GM12891 (cell line): ENCODE data around the gene RALGPS1.
"Not testable (repeated sequence)": the region's sequence is repeated elsewhere in the genome, so short reads cannot be mapped to it uniquely, and the experiment has no call there.

ENCODE experiments used
- DNase-seq: peaks from one replicate; pipeline ENCODE4 v3.0.0; 2011; ENCODE audit warnings: low spot score; ENCODE audit not compliant: insufficient read length
- FAIRE-seq: peaks from 2 replicates; lab custom pipeline; 2011; peaks lifted over from hg19 to GRCh38; lab: Jason Lieb, UNC
- PAX5 ChIP-seq: IDR thresholded peaks from 2 replicates; pipeline ENCODE4 v1.6.1; 2011; ENCODE audit warnings: low read length, moderate library complexity, mild to moderate bottlenecking; ENCODE audit not compliant: insufficient read depth, severe bottlenecking
- POLR2A ChIP-seq: IDR thresholded peaks from 2 replicates; pipeline ENCODE4 v1.6.1; 2011; ENCODE audit warnings: low read depth, low read length, control low read depth
- POLR2AphosphoS5 ChIP-seq: IDR thresholded peaks from 2 replicates; pipeline ENCODE4 v1.6.1; 2011; ENCODE audit warnings: low read depth, low read length, control low read depth
- POU2F2 ChIP-seq: IDR thresholded peaks from 2 replicates; pipeline ENCODE4 v1.6.1; 2011; ENCODE audit warnings: low read depth, mild to moderate bottlenecking, control low read depth, low read length, moderate library complexity
- SPI1 ChIP-seq: IDR thresholded peaks from 2 replicates; pipeline ENCODE4 v1.6.1; 2011; ENCODE audit warnings: low read depth, low read length, control low read depth
- TAF1 ChIP-seq: IDR thresholded peaks from 2 replicates; pipeline ENCODE4 v1.6.1; 2011; ENCODE audit warnings: low read depth, low read length, control low read depth

Gene RALGPS1

GRCh38 chr9:127014910-127015540, 100.4 kb downstream of the RALGPS1 start:
- FAIRE-seq (no peak), DNase-seq (no peak)
- TF ChIP-seq PAX5 (no peak), TAF1 (no peak), SPI1 (no peak), POLR2AphosphoS5 (no peak)

GRCh38 chr9:127015921-127016512, 101.4 kb downstream of the RALGPS1 start:
- FAIRE-seq, result no peak
- TF ChIP-seq POLR2A (no peak), SPI1 (no peak), POLR2AphosphoS5 (no peak), PAX5 (no peak), POU2F2 (no peak), TAF1 (no peak)
- no peak for DNase-seq

GRCh38 chr9:127017979-127018378, 103.4 kb downstream of the RALGPS1 start:
- FAIRE-seq, DNase-seq: not testable (repeated sequence)

- TF ChIP-seq POLR2AphosphoS5 (no peak), POLR2A (no peak)
- no peak for FAIRE-seq
- no peak for DNase-seq
Measured at GRCh38 chr9:127018935-127019334, 104.4 kb downstream of the RALGPS1 start.

- DNase-seq (no peak), FAIRE-seq (no peak)
Measured at GRCh38 chr9:127020036-127020801, 105.6 kb downstream of the RALGPS1 start.

GRCh38 chr9:127020802-127021078, 106.2 kb downstream of the RALGPS1 start:
- no peak for DNase-seq
- FAIRE-seq, result no peak
- TF ChIP-seq TAF1 (no peak), POU2F2 (no peak), SPI1 (no peak), POLR2AphosphoS5 (no peak), POLR2A (no peak), PAX5 (no peak)

More at GRCh38 chr9:127020036-127020801, 105.6 kb downstream of the RALGPS1 start:
- TF ChIP-seq POLR2AphosphoS5, result no peak
- TF ChIP-seq POLR2A, result no peak
- no peak for TF ChIP-seq TAF1
- no peak for TF ChIP-seq POU2F2
- TF ChIP-seq PAX5, result no peak
- TF ChIP-seq SPI1, result no peak

GRCh38 chr9:127021664-127022363, 107.2 kb downstream of the RALGPS1 start:
- TF ChIP-seq POLR2A (no peak), TAF1 (no peak), PAX5 (no peak), POLR2AphosphoS5 (no peak), SPI1 (no peak), POU2F2 (no peak)
- FAIRE-seq (no peak), DNase-seq (no peak)

- no peak for TF ChIP-seq PAX5
- no peak for TF ChIP-seq SPI1
- FAIRE-seq (no peak), DNase-seq (no peak)
Measured at GRCh38 chr9:127022913-127023660, 108.5 kb downstream of the RALGPS1 start.

- TF ChIP-seq SPI1 (no peak), TAF1 (no peak), POU2F2 (no peak), POLR2A (no peak), POLR2AphosphoS5 (no peak), PAX5 (no peak)
- FAIRE-seq, result no peak
- no peak for DNase-seq
Measured at GRCh38 chr9:127025042-127025441, 110.5 kb downstream of the RALGPS1 start.
